NCI-H2227 (cell line): ENCODE data around the gene LIMD2.

Experiments
- DNase-seq: peaks from one replicate; lab custom pipeline; 2025; ENCODE audit not compliant: unreplicated experiment; lab: John Stamatoyannopoulos, UW

Gene LIMD2

DNA sequence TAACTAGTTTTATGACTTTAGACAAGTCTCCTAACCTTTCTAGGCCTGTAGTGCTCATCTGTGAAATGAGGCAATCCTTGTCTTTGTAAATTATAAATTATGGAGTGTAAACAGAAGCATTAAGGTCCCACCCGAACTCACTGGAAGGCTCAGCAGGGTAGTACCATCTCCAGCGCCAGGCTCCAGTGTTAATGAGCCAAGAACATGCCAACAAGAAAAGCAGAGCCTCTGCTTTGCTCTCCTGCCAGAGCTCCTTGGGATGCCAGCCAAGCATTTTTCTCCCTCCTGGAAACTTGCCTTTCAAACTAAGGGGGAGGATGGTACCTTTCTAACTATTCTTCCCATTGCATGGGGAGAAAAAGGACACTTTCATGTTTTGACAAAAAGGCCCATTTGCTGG, 14.9 kb downstream of the LIMD2 start:
- no peak for DNase-seq

DNA sequence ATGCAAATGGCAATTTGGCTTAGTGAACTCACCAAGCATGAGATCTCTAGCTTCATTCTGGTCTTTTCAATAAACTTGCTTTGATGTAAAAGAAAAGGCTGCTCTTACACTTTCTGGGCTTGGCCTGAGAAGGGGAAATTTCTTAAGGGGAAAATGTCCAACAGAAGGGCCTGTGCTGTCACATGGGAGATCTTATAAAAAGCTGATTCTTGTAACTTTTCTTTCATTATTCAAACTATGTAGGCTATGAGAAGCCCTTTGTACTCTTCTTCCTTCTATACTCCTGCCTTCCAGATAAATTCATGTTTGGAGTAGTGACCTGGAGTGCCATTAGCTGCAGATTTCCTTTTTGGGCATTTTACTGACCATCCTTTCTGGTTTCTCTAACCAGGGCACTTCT, 16.9 kb downstream of the LIMD2 start:
- DNase-seq: no peak

DNA sequence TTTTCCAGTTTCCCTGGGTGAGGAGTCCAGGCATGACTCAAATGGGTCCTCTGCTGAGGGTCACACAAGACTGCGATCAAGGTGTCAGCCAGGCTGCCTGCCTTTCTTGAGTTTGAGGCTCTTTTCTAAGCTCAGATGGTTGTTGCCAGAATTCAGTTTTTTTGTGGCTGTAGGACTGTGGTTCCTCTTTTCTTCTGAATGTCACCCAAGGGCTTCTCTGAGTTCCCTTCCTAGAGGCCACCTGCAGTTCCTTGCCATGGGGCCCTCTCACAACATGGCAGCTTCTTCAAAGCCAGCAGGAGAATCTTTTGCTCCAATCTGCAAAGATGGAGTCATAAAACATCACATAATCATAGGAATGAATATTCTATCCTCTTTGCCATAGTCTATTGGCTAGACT, 17.5 kb downstream of the LIMD2 start:
- no peak for DNase-seq

DNA sequence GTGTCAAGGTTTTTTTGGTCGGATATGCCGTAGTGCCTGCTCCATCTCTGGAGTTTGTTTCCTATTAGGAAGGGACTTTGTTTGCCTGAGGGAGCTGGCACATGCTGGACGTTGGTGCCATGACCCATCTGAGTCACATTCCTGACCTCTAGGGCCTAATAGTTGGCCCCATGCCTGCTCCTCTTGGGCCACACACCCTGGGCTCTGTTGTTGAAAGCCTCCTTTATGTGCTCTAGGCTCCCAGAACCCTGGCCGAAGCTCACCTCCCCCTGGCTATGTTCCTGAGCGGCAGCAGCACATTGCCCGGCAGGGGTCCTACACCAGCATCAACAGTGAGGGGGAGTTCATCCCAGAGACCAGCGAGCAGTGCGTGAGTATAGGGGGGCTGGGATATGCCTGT, 18.4 kb downstream of the LIMD2 start:
- DNase-seq: no peak

DNA sequence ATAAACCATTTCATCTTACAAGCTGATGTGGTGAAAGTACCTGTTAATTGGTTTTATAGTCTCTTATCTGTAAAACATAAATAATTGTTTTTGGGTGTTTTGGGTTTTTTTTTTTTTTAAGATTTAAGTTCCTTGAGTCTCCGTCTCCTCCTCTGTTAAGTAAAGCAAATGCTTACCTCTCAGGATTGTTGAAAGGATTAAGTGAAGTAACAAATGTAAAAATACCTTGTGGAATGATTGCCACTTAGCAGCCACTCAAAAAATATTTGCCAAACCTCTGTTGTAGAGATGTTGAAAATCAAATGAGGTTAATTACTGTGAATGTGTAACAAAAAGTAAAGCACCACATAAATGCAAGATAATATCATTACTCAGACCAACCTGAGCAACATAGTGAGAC, 19.2 kb downstream of the LIMD2 start:
- no peak for DNase-seq

DNA sequence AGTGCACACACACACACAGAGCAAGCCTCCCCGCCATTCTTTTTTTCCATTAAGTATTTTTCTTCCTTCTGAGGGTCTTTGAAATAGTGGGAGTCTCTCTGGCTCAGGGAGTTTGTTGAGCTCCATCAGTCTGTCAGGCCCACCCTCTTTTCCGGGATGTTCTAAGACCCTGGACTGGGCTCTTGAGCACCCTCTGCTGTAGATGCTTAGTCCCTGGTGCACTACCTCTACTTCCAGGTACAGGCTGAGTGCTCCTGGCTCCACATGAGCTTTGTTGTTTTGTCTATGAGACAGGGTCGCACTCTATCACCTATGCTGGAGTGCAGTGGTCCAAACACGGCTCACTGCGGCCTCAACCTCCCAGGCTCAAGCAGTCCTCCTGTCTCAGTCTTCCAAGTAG, 20.7 kb downstream of the LIMD2 start:
- DNase-seq: no peak

DNA sequence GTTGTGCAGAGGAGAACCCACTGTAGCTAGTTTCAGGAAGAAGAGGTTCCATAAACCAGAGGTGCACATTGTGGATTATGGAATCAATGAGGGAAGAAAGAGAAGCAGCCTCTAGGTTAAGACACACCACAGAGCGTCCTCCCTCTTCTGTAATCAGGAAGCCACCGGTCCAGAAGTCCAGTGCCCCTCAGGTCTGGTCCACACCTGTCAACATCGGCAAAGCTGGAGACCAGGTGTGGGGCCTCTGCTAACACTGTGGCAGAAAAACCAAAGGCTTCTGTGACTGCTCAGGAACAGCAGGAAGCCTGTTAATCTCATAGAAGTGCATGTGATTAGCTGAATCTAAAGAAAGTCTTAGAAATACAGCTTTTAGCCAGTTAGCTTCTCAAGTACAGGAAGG, 23.3 kb downstream of the LIMD2 start:
- no peak for DNase-seq

DNA sequence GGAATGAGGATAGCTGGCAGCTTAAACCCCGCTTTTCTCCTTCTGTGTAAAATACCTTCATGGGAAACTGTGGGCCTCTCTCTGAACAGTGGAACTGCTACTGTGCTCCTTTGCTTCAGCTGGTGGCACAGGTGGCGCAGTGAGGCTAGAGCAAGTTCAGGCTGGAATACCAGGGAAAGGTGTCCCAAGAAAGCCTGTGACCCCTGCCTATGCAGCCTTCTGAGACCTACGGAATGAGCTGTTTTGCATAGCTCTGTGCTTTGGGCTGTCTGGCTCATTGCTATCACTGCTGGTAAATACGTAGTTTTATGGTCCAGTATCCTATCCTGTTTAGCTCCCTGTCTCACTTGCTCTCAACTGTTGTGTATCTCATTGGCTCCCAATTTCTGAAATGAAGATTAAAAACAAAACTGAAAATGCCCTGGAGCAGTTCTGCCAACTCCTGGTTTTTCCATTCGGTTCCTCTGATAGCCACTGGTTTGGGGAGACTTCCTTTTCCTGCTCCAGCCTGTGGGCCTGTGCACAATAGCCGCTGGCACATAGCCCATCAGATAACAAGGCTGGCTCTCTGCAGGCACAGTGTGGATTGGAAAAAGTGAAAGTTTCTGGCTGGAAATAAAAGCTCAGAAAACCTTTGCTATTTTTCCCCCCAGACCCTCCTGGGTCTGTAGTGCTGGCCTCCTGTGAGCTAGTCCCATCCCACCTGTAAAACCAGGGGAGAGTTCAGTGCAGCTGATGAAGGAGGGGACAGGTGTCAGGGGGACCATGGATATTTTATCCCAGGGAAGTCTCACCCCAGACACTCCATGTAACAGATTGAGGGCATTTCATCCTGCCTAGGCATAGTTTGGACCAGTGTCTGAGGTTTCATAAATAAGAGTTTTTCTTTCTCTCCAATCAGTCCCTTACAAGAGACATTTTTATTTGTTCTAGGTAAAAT, 24.0 kb downstream of the LIMD2 start:
- no peak for DNase-seq

DNA sequence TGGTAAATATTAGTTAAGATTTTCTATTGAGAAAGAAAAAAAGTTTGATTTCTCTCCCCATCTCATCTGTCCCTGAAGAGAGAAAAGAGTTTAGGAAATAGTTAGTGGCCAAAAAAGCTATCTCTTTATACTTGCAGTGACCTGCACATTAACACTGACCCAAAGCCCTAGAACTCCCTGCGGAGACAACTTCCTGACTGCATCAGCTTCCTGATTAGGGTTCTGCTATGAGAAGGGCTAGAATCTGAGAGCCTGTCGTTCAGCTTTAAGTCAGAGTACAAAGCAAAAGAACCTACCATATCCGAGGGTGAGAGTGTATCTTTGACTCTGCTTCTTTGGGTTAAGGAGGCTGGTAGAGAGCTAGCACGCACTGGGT, 24.7 kb downstream of the LIMD2 start:
- no peak for DNase-seq

DNA sequence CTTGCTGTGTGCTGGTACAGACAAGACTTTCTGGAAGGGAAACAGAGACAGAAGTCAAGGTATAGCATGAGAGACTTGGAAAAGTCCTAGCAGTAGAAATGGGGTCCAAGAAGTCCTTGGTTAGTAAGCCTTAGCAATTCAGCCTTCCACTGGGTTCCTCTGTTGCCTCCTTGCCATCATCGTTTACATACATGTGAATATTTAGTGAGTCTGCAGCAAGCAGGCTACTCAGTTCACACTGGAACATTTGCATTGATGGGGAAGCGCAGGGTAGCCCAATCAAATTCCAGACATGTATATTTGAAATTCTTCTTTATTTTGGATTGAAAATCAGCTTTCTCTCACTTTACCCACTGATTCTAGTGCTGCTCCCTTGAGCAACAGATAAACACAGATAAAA, 27.1 kb downstream of the LIMD2 start:
- DNase-seq: no peak

DNA sequence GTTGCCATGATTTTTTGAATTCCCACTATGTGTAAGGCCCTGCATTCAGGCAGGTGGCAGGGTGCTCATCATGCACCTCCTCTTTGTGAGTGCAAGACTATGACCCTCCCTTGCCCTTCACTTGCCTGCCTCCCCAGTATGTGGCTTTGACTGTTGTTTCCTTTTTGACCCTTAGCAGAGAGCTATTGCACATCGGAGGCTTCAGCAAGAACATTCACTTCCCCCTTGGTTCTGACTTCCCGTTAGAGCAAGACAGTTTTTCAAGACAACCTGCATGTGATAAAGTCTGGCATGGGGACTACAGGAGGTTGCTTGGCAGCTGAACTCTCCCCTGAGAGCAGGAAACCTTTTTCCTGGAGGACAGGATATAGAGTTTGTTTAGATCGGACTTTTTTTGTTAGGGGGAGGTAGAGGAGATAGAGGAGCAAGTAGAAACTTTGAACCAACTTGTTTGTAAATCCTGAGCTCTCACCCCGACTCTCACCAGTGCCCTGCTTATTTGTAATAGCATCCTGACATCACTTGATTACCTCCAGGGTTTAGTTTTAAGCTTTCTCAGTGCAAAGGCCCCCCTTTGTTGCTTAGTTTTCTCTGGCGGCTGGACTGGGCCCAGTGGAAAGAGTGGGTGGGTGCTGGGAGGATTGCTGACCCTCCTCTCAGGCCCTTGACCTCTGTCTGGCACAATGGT, 34.3 kb downstream of the LIMD2 start:
- no peak for DNase-seq

DNA sequence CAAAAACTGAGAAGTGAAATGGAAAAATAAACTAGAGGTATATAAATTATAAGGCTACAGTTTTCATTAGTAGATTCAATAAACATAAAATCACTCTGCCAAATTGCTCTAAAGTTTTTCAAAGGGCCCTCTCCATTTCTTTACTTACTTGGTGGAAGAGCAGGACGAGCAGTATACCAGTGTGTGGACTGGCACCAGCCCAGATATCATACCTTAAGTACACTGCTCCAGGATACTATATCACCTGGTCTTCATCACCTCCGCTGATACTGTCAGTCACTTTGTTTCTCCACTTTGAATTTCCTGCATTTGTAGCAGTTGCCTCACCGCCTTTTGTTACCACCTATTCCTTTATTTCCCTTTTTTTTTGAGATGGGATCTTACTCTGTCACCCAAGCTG, 40.1 kb downstream of the LIMD2 start:
- no peak for DNase-seq

DNA sequence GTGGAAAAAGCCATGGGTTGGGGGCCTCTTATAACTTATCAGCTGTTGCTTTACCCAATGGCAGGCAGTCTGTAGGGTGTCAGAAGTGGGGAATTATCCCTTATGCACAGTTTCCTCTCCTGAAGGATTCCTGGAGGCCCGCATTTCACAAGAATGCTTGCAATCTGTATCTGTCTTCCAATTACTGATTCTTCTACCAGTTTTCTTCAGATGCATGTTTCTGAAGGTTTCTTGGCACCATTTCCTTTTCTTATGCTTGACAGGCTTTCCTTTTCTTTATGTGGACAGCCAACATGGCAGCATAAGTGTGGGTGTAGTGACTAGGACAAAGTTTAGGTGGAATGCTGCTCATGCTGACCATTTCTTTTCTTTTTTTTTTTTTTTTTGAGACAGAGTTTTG, 41.6 kb downstream of the LIMD2 start:
- DNase-seq: no peak

DNA sequence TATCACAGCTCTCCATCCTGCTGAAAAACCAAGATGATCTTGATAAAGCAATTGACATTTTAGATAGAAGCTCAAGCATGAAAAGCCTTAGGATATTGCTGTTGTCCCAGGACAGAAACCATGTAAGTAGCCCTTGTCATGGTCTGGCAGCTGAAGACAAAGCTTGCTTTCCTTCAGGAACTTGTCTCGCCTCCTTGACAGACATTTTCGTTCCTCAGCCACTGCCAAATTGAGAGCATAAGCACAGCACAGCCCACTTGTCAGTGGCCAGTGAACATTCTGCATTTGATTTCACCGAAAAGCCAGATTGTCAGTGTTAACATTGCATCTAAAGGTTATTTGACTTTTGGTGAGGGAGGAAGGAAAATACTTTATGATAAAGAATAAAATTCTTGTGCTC, 42.1 kb downstream of the LIMD2 start:
- DNase-seq: no peak

DNA sequence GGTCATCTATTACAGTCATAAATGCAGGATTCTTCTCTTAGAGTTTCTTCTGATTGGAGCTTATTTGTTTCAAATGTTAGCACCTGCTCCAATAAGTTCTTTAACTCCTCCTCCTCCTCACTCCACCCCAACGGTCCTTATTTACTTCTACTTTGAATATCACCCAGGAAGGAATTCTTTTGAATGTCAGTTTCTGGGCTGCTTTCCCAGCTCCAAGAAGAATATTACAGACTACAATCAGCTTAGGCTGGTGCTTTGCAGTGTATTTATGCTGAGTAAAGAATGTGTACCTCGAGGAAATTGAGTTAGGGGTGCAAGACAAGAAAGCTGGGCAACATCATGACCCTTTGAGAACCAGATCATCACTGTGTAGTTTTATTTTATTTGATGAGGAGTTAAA, 46.9 kb downstream of the LIMD2 start:
- DNase-seq: no peak

DNA sequence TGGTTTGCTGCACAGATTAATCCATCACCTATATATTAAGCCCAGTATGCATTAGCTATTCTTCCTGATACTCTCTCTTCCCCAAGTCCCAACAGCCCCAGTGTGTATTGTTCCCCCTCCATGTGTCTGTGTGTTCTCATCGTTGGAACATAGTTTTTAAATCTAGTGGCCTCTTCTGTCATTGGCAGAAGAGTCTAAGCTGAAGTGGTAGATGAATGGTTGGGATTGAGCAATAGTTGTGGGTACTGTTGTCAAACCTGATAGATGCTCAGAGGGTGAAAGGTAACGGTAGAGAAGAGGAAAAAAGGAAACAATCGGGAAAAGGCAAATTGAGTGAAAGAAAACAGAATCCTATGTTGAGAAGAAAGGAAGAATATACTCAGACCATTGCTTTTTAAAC, 47.8 kb downstream of the LIMD2 start:
- DNase-seq: no peak

DNA sequence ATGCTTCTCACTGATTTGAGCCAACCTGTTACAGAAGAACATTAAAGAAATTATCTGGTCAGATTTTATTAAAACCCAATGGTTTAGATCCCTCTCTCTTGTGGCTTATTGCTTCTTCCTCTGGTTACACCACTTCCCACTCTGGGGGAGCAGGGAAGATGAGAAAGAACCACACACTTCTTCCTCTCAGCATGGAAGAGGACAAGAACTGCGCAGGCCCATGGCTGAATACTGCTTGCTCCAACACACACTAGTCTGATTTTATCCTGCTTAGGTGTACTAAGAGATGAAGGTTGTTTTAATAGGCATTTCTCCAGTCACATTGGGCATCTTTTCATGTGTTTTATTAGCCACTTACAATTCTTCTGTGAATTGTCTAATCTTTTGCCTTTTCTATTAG, 50.1 kb downstream of the LIMD2 start:
- no peak for DNase-seq

DNA sequence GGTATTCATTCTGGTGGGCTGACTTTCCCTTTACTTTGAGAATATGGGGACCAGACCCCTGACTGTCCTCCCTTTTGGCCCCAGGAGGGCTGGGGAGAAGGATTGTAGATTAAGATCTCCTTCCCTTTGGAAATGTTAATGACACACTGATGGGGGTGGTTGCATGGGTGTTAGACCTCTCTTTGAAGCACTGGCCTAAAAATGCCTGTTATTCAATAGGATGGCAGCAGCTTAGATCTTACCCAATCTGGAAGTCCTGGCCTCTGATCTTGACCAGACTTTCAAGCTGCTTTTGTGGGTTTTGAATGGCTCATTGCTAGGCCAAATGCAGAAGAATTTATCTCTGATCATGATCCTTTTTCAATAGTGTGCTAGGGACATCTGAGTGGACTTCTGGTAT, 52.0 kb downstream of the LIMD2 start:
- no peak for DNase-seq

DNA sequence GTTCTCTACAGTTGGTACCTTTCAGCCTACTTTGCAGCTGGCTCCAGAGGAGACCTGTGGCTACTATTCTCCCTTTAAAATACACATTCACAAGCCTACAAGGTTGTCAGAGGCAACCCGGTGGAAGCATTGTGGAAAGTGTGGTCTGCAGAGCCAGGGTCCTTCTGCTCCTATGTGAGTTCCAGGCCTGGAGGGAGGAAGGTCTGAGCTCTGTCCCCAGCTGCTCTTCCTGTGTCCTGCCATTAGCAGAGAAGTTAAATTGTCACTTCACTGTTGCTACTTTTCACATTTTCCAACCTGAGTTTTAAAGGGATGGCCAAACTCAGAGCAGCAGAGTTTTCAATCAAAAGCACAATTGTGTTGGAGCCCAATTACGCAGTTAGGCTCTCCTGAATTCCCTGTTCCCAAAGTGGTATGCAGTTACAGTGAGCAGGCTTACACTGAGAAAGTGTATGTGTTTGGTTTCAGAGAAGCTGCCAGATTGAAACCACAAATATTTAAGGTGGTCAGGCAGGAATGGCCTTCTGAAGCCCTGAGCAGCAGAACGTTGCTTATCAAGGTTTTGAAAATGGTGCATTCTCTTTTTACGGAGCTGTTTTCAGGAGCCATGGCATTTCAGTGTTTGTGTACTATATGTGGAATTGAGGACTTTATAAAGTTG, 52.7 kb downstream of the LIMD2 start:
- DNase-seq: no peak

DNA sequence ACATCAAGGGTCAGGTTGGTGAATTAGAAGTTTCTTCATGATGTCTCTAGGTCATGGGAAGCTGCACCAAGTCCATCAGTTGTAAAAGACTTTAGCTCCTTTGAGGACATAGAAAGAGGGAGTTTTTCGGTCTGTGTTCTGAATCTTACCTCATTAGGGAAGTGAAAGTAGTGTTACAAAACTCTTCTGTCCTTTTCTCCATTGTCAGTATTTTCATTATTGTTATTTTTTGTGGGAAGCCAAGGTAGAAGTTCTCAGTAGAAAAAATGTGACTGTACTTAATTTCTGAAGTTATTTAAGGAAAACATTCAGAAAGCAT, 53.5 kb downstream of the LIMD2 start:
- no peak for DNase-seq
